H9 (cell line): Measurements from ENCODE around the gene ITGB6. TPM values are rescaled to one million over a fixed set of nuclear protein-coding genes. Genes with fewer than 3 reads are reported as not detected.

ENCODE experiments used
- DNase-seq: peaks from one replicate; pipeline ENCODE4 v3.0.0-alpha.2; 2017
- H2AFZ ChIP-seq: one replicate; pipeline ENCODE4 v1.6.1; 2013; ENCODE audit warnings: mild to moderate bottlenecking, low read length, control low read depth, moderate library complexity
- H2AK5ac ChIP-seq: 2 replicates; pipeline ENCODE4 v1.6.1; 2013; ENCODE audit warnings: low read length, control low read depth, mixed read lengths; ENCODE audit not compliant: insufficient read length
- H2BK120ac ChIP-seq: one replicate; pipeline ENCODE4 v1.6.1; 2013; ENCODE audit warnings: low read depth, mild to moderate bottlenecking, low read length, control low read depth, inconsistent platforms; ENCODE audit not compliant: poor library complexity, severe bottlenecking
- H2BK12ac ChIP-seq: 2 replicates; pipeline ENCODE4 v1.6.1; 2013; ENCODE audit warnings: low read length, control low read depth, mixed read lengths, low read depth; ENCODE audit not compliant: insufficient read length
- H2BK15ac ChIP-seq: 2 replicates; pipeline ENCODE4 v1.6.1; 2013; ENCODE audit warnings: low read depth, low read length, control low read depth
- H2BK20ac ChIP-seq: one replicate; pipeline ENCODE4 v1.6.1; 2013; ENCODE audit warnings: low read depth, mild to moderate bottlenecking, low read length, control low read depth, inconsistent platforms; ENCODE audit not compliant: poor library complexity, severe bottlenecking
- H2BK5ac ChIP-seq: 2 replicates; pipeline ENCODE4 v1.6.1; 2013; ENCODE audit warnings: low read length, control low read depth, mixed read lengths; ENCODE audit not compliant: insufficient read length
- H3K14ac ChIP-seq: 2 replicates; pipeline ENCODE4 v1.6.1; 2013; ENCODE audit warnings: low read length, control low read depth; ENCODE audit not compliant: insufficient read depth
- H3K18ac ChIP-seq: 2 replicates; pipeline ENCODE4 v1.6.1; 2013; ENCODE audit warnings: low read depth, mild to moderate bottlenecking, mixed read lengths, low read length, control low read depth; ENCODE audit not compliant: insufficient read length
- H3K23ac ChIP-seq: 2 replicates; pipeline ENCODE4 v1.6.1; 2013; ENCODE audit warnings: low read length, control low read depth, mixed read lengths, low read depth; ENCODE audit not compliant: insufficient read length
- H3K23me2 ChIP-seq: 2 replicates; pipeline ENCODE4 v1.6.1; 2013; ENCODE audit warnings: low read depth, mild to moderate bottlenecking, mixed read lengths, low read length, control low read depth; ENCODE audit not compliant: insufficient read length, poor library complexity, severe bottlenecking
- H3K27ac ChIP-seq: 2 replicates; pipeline ENCODE4 v1.5.1; 2013; ENCODE audit warnings: low read length, control low read depth, mixed read lengths, low read depth; ENCODE audit not compliant: insufficient read length
- H3K27me3 ChIP-seq: 2 replicates; pipeline ENCODE4 v1.6.1; 2013; ENCODE audit warnings: low read length, control low read depth, inconsistent platforms; ENCODE audit not compliant: insufficient read depth
- H3K4ac ChIP-seq: 2 replicates; pipeline ENCODE4 v1.6.1; 2013; ENCODE audit warnings: low read depth, mild to moderate bottlenecking, control low read depth, inconsistent platforms, low read length, moderate library complexity
- H3K4me1 ChIP-seq: 2 replicates; pipeline ENCODE4 v1.6.1; 2013; ENCODE audit warnings: low read length, control low read depth, inconsistent platforms; ENCODE audit not compliant: insufficient read depth
- H3K4me2 ChIP-seq: 2 replicates; pipeline ENCODE4 v1.6.1; 2013; ENCODE audit warnings: low read length, control low read depth, mixed read lengths; ENCODE audit not compliant: insufficient read length, insufficient read depth
- H3K56ac ChIP-seq: 2 replicates; pipeline ENCODE4 v1.6.1; 2013; ENCODE audit warnings: low read depth, mild to moderate bottlenecking, mixed read lengths, low read length, control low read depth; ENCODE audit not compliant: insufficient read length
- H3K79me1 ChIP-seq: 2 replicates; pipeline ENCODE4 v1.6.1; 2013; ENCODE audit warnings: low read depth, mild to moderate bottlenecking, moderate library complexity, low read length, control low read depth, inconsistent platforms; ENCODE audit not compliant: insufficient read depth, poor library complexity, severe bottlenecking
- H3K79me2 ChIP-seq: 2 replicates; pipeline ENCODE4 v1.6.1; 2013; ENCODE audit warnings: low read length, control low read depth, inconsistent platforms; ENCODE audit not compliant: insufficient read depth
- H3K9ac ChIP-seq: 2 replicates; pipeline ENCODE4 v1.6.1; 2013; ENCODE audit warnings: low read length, control low read depth, mixed read lengths; ENCODE audit not compliant: insufficient read length; ENCODE audit errors: extremely low read depth
- H3K9me3 ChIP-seq: one replicate; pipeline ENCODE4 v1.6.1; 2013; ENCODE audit warnings: low read depth, low read length, inconsistent platforms; ENCODE audit not compliant: control insufficient read depth
- H3T11ph ChIP-seq: one replicate; pipeline ENCODE4 v1.6.1; 2013; ENCODE audit warnings: mild to moderate bottlenecking, low read length, control low read depth, inconsistent platforms
- H4K20me1 ChIP-seq: one replicate; pipeline ENCODE4 v1.6.1; 2013; ENCODE audit not compliant: control insufficient read depth, insufficient read length, insufficient read depth
- H4K5ac ChIP-seq: 2 replicates; pipeline ENCODE4 v1.6.1; 2013; ENCODE audit warnings: low read depth, mild to moderate bottlenecking, mixed read lengths, low read length, control low read depth; ENCODE audit not compliant: insufficient read length
- H4K8ac ChIP-seq: replicated peaks from 2 replicates; pipeline ENCODE4 v1.6.1; 2013; ENCODE audit warnings: low read length, control low read depth, mixed read lengths, low read depth; ENCODE audit not compliant: insufficient read length
- H4K91ac ChIP-seq: 2 replicates; pipeline ENCODE4 v1.6.1; 2013; ENCODE audit warnings: low read depth, mild to moderate bottlenecking, moderate library complexity, mixed read lengths, low read length, control low read depth; ENCODE audit not compliant: insufficient read length
- H3K27ac Mint-ChIP-seq, 3 experiments: 2 replicates in 2 of 3; 3 replicates in 1 of 3; pipeline ENCODE4 v1.8.0; 2020 to 2021; ENCODE audit warnings: mixed read lengths in 3 of 3, mild to moderate bottlenecking in 1 of 3, moderate library complexity in 1 of 3
- H3K27me3 Mint-ChIP-seq: 2 replicates; pipeline ENCODE4 v1.8.0; 2021; ENCODE audit warnings: low read depth, mild to moderate bottlenecking, moderate library complexity, mixed read lengths
- H3K36me3 Mint-ChIP-seq, 3 experiments: 2 replicates in 2 of 3; 3 replicates in 1 of 3; pipeline ENCODE4 v1.8.0; 2020 to 2021; ENCODE audit warnings: low read depth in 3 of 3, mixed read lengths in 3 of 3; ENCODE audit not compliant: insufficient read depth in 1 of 3
- H3K4me1 Mint-ChIP-seq, 2 experiments: 2 replicates each; pipeline ENCODE4 v1.8.0; 2020; ENCODE audit warnings: mixed read lengths in 2 of 2
- H3K4me3 Mint-ChIP-seq, 2 experiments: 2 replicates in 1 of 2; 3 replicates in 1 of 2; pipeline ENCODE4 v1.8.0; 2020 to 2021; ENCODE audit warnings: mild to moderate bottlenecking in 2 of 2, mixed read lengths in 2 of 2, moderate library complexity in 1 of 2
- H3K9me3 Mint-ChIP-seq, 2 experiments: 2 replicates in 1 of 2; 3 replicates in 1 of 2; pipeline ENCODE4 v1.8.0; 2020; ENCODE audit warnings: mild to moderate bottlenecking in 2 of 2, mixed read lengths in 2 of 2, moderate library complexity in 1 of 2
- CTCF ChIP-seq: fragments of 200-600 bp; sonication (generic); conservative IDR thresholded peaks from 3 replicates; pipeline ENCODE4 v1.8.0; 2021; ENCODE audit warnings: antibody characterized with exemption, mild to moderate bottlenecking
- WGBS: extraction: QIAGEN DNeasy Blood & Tissue Kit; methylation state at CpG from one replicate; pipeline ENCODE4 v1.1.7; 2013; ENCODE audit warnings: missing lambda C conversion rate, low lambda C conversion rate, mixed read lengths; ENCODE audit not compliant: insufficient read length; ENCODE audit errors: extremely low coverage; 5-methylcytosine and 5-hydroxymethylcytosine counted together
- total RNA-seq: library from RNA; stranded (reverse); gene quantifications from 2 replicates; pipeline ENCODE4 v1.2.1, GENCODE V29; 2021

The ITGB6 gene
- total RNA-seq, 1 experiment from 2014 or later = not detected

- H3K4me1 ChIP-seq = no peaks in the 10 kb centered on the region
- no peaks in the 10 kb centered on the region for H3K23me2 ChIP-seq
- no peak overlapping the region for H3K4ac ChIP-seq
- H3K14ac ChIP-seq = no peak overlapping the region
- Mint-ChIP-seq H3K9me3 (peaks cover 16 to 29% of the 10 kb centered on the region in 2 experiments; a peak in 4 of 5 replicates), H3K27me3 (no peaks in the 10 kb centered on the region), H3K4me3 (no peak overlapping the region), H3K27ac (no peak overlapping the region; a peak in 1 of 7 replicates), H3K4me1 (no peaks in the 10 kb centered on the region), H3K36me3 (peaks cover 2 to 8% (median 3%) of the 10 kb centered on the region in 3 experiments; a peak in 4 of 7 replicates)
- no peak overlapping the region for H2AK5ac ChIP-seq
- H3K23ac ChIP-seq = no peak overlapping the region
- no peaks in the 10 kb centered on the region for H3K27me3 ChIP-seq
- no peak overlapping the region for H2AFZ ChIP-seq
- no peak overlapping the region for H3T11ph ChIP-seq
- no CpG with 5 or more reads among the region's 4 CpGs for WGBS
- H3K18ac ChIP-seq = no peak overlapping the region
- H4K20me1 ChIP-seq = no peaks in the 10 kb centered on the region
- H2BK15ac ChIP-seq = no peak overlapping the region
- DNase-seq = no peak
- no peak overlapping the region for H3K56ac ChIP-seq
- no peaks in the 10 kb centered on the region for H3K9me3 ChIP-seq
- no peak overlapping the region for H2BK120ac ChIP-seq
- H3K79me1 ChIP-seq = no peaks in the 10 kb centered on the region
- H3K79me2 ChIP-seq = no peaks in the 10 kb centered on the region
- H3K9ac ChIP-seq = no peak overlapping the region
- H3K4me2 ChIP-seq = no peak overlapping the region
- no peak overlapping the region for H4K91ac ChIP-seq
- no peak for TF ChIP-seq CTCF
- H2BK20ac ChIP-seq = no peak overlapping the region
- H2BK5ac ChIP-seq = no peak overlapping the region
- no peak overlapping the region for H4K8ac ChIP-seq
- no peak overlapping the region for H2BK12ac ChIP-seq
- H4K5ac ChIP-seq = no peak overlapping the region
- no peak overlapping the region for H3K27ac ChIP-seq
Observed at GRCh38 chr2:160076914-160077313, 123.2 kb downstream of the ITGB6 start.
